Keratinocyte (primary cell): ENCODE measurements around the gene ACD. TPM values are rescaled to one million over a fixed set of nuclear protein-coding genes. Genes with fewer than 3 reads are reported as not detected.

Experiments
- DNase-seq: peaks from one replicate; pipeline ENCODE4 v3.0.0-alpha.2; 2011; ENCODE audit warnings: low read depth, missing footprints, low spot score
- FAIRE-seq: peaks from 2 replicates; lab custom pipeline; 2011; peaks lifted over from hg19 to GRCh38; lab: Jason Lieb, UNC
- H2AFZ ChIP-seq: 2 replicates; pipeline ENCODE4 v1.6.0; 2012; ENCODE audit warnings: low read length, control low read depth, inconsistent platforms; ENCODE audit not compliant: control insufficient read depth
- H3K27ac ChIP-seq: 2 replicates; pipeline ENCODE4 v1.5.1; 2011; ENCODE audit warnings: low read length; ENCODE audit not compliant: control insufficient read depth, insufficient read depth
- H3K27me3 ChIP-seq: 3 replicates; pipeline ENCODE4 v1.6.0; 2011; ENCODE audit warnings: low read length; ENCODE audit not compliant: control insufficient read depth, insufficient read depth; ENCODE audit errors: extremely low read depth
- H3K36me3 ChIP-seq, 2 experiments: 2 replicates in 1 of 2; 3 replicates in 1 of 2; pipeline ENCODE4 v1.5.1; 2011; ENCODE audit warnings: low read length in 2 of 2, mild to moderate bottlenecking in 1 of 2; ENCODE audit not compliant: control insufficient read depth in 2 of 2, insufficient read depth in 2 of 2; ENCODE audit errors: extremely low read depth in 1 of 2
- H3K4me1 ChIP-seq: 3 replicates; pipeline ENCODE4 v1.5.1; 2011; ENCODE audit warnings: low read length; ENCODE audit not compliant: control insufficient read depth, insufficient read depth; ENCODE audit errors: extremely low read depth
- H3K4me2 ChIP-seq: 3 replicates; pipeline ENCODE4 v1.6.0; 2011; ENCODE audit warnings: low read depth, low read length; ENCODE audit not compliant: control insufficient read depth, insufficient read depth; ENCODE audit errors: extremely low read depth
- H3K4me3 ChIP-seq, 3 experiments: fragments of 200-600 bp in 1 of 3; sonication (generic) in 1 of 3; 2 replicates in 2 of 3; 3 replicates in 1 of 3; pipeline ENCODE4 v1.5.1; 2011 to 2016; ENCODE audit warnings: low read length in 3 of 3, mild to moderate bottlenecking in 3 of 3, control low read depth in 2 of 3, inconsistent platforms in 1 of 3, low read depth in 1 of 3, mixed read lengths in 1 of 3, mixed run types in 1 of 3, moderate library complexity in 1 of 3; ENCODE audit not compliant: control insufficient read depth in 2 of 3, insufficient read depth in 2 of 3; ENCODE audit errors: extremely low read depth in 1 of 3
- H3K79me2 ChIP-seq: 2 replicates; pipeline ENCODE4 v1.6.0; 2012; ENCODE audit warnings: low read length; ENCODE audit not compliant: control insufficient read depth, insufficient read depth
- H3K9ac ChIP-seq: 3 replicates; pipeline ENCODE4 v1.6.0; 2011; ENCODE audit warnings: low read length; ENCODE audit not compliant: control insufficient read depth, insufficient read depth; ENCODE audit errors: extremely low read depth
- H3K9me1 ChIP-seq: 3 replicates; pipeline ENCODE4 v1.6.0; 2011; ENCODE audit warnings: low read length; ENCODE audit not compliant: control insufficient read depth, insufficient read depth; ENCODE audit errors: extremely low read depth
- H3K9me3 ChIP-seq: 2 replicates; pipeline ENCODE4 v1.5.1; 2012; ENCODE audit warnings: low read depth, low read length; ENCODE audit not compliant: control insufficient read depth
- H4K20me1 ChIP-seq: 3 replicates; pipeline ENCODE4 v1.6.0; 2011; ENCODE audit warnings: low read length; ENCODE audit not compliant: control insufficient read depth, insufficient read depth; ENCODE audit errors: extremely low read depth
- EZH2 ChIP-seq: IDR thresholded peaks from one replicate; pipeline ENCODE4 v1.6.1; 2012; ENCODE audit warnings: inconsistent platforms, mild to moderate bottlenecking, low read length, moderate library complexity
- dilution Hi-C: fragments of 300-500 bp; cut with MboI; formaldehyde crosslinking; loops from one replicate; pipeline ENCODE4 v1.7.0; 2020; ENCODE audit warnings: low sequenced_read_pairs; ENCODE audit not compliant: extremely low pct_ligation_motif_present
- polyA plus RNA-seq, 5 experiments: library from polyadenylated mRNA; depleted of rRNA in 3 of 5; stranded (reverse) in 3 of 5; stranded (forward) in 1 of 5; unstranded in 1 of 5; fragments of >200 nt; gene quantifications; 1 replicate in 1 of 5; 2 replicates in 3 of 5; 3 replicates in 1 of 5; pipeline versions ENCODE4 v1.2.1 to v1.2.3, GENCODE V29; 2011 to 2012; ENCODE audit warnings: missing spikeins in 2 of 5, low read depth in 1 of 5, low replicate concordance in 1 of 5
- TF ChIP-seq, protein P1 (sequence below), 3 experiments: IDR thresholded peaks in 1 of 3; conservative IDR thresholded peaks in 1 of 3; optimal IDR thresholded peaks in 1 of 3; 2 replicates in 2 of 3; 3 replicates in 1 of 3; pipeline versions ENCODE3 to v1.5.1; 2011; ENCODE audit warnings: low read length in 3 of 3, mild to moderate bottlenecking in 3 of 3, moderate library complexity in 2 of 3, control low read depth in 1 of 3, inconsistent platforms in 1 of 3; ENCODE audit not compliant: insufficient read depth in 2 of 3; ENCODE audit errors: extremely low read depth in 1 of 3

ACD gene
- polyA plus RNA-seq, 1 donor (not counting 4 experiments of a cell fraction or from before 2014, with no cell fraction given) = 12.9 TPM

DNA sequence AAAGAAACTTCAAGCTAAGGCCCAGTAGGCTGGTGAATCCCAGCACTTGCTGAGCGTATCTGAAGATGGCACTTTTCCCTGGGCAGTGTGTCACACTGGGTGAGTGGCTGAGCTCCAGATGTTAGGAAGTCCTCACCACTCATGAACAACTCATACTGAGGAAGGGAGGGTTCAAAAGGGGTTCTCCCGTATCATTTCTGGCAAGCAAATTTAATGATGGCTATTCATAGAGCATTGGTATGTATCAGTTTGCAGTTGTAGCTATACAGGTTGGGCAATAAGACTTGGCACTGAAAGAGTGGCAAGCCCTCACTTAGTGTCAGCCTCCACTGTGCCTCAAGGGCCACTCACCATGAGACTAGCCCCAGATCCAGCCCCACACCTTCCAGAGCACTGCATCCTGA, 48.3 kb upstream of the ACD start:
- FAIRE-seq (no peak), DNase-seq (no peak)
- H3K36me3 ChIP-seq = peaks cover 0 to 4% of the 10 kb centered on the region in 2 experiments
- H3K4me3 ChIP-seq = no peak overlapping the region
- H3K27ac ChIP-seq = no peak overlapping the region
- H3K79me2 ChIP-seq = peaks cover 68% of the 10 kb centered on the region
- H4K20me1 ChIP-seq = peaks cover 3% of the 10 kb centered on the region
- H3K4me2 ChIP-seq = no peak overlapping the region
- peaks cover 5% of the 10 kb centered on the region for H3K9me1 ChIP-seq
- dilution Hi-C loops = no loop called here
- peaks cover 9% of the 10 kb centered on the region for H3K4me1 ChIP-seq
- H2AFZ ChIP-seq = no peak overlapping the region
- H3K9me3 ChIP-seq = no peaks in the 10 kb centered on the region
- no peaks in the 10 kb centered on the region for H3K27me3 ChIP-seq
- no peak overlapping the region for H3K9ac ChIP-seq
- TF ChIP-seq EZH2 = no peak
- TF ChIP-seq, protein P1, sequence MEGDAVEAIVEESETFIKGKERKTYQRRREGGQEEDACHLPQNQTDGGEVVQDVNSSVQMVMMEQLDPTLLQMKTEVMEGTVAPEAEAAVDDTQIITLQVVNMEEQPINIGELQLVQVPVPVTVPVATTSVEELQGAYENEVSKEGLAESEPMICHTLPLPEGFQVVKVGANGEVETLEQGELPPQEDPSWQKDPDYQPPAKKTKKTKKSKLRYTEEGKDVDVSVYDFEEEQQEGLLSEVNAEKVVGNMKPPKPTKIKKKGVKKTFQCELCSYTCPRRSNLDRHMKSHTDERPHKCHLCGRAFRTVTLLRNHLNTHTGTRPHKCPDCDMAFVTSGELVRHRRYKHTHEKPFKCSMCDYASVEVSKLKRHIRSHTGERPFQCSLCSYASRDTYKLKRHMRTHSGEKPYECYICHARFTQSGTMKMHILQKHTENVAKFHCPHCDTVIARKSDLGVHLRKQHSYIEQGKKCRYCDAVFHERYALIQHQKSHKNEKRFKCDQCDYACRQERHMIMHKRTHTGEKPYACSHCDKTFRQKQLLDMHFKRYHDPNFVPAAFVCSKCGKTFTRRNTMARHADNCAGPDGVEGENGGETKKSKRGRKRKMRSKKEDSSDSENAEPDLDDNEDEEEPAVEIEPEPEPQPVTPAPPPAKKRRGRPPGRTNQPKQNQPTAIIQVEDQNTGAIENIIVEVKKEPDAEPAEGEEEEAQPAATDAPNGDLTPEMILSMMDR (optimal IDR thresholded peaks at IDR 0.05 in 1 of 3, IDR thresholded peaks at IDR 0.05 in 1 of 3, conservative IDR thresholded peaks at IDR 0.05 in 1 of 3; ENCODE audit: extremely low read depth in 1 of 3, insufficient read depth in 2 of 3, low read length in 3 of 3) = no peak

DNA sequence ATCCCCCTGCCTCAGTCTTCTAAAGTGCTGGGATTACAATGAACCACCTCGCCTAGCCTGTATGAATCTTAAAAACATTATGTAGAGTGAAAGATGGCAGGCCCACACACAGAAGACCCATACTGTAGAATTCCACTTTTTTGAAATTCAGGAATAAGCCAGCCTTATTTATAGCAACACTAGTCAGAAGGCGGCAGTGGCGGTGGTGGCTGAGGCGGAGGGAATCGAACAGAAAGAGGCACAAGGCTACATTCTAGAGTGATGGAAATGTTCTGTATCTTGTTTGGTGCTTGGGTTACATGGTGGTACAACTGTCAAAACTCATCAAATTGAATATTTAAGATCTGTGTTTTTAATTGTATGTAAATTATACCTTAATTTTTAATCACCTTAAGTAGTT, 47.7 kb upstream of the ACD start:
- H3K9me1 ChIP-seq = peaks cover 5% of the 10 kb centered on the region
- peaks cover 9% of the 10 kb centered on the region for H3K4me1 ChIP-seq
- peaks cover 64% of the 10 kb centered on the region for H3K79me2 ChIP-seq
- no peak overlapping the region for H3K4me3 ChIP-seq
- H3K27ac ChIP-seq = no peak overlapping the region
- no peak overlapping the region for H3K9ac ChIP-seq
- no peaks in the 10 kb centered on the region for H3K27me3 ChIP-seq
- FAIRE-seq (no peak), DNase-seq (no peak)
- H2AFZ ChIP-seq = no peak overlapping the region
- H3K4me2 ChIP-seq = no peak overlapping the region
- H3K9me3 ChIP-seq = no peaks in the 10 kb centered on the region
- peaks cover 0 to 4% of the 10 kb centered on the region in 2 experiments for H3K36me3 ChIP-seq
- peaks cover 3% of the 10 kb centered on the region for H4K20me1 ChIP-seq
- dilution Hi-C loops = no loop called here
- TF ChIP-seq, protein P1 (optimal IDR thresholded peaks at IDR 0.05 in 1 of 3, IDR thresholded peaks at IDR 0.05 in 1 of 3, conservative IDR thresholded peaks at IDR 0.05 in 1 of 3; ENCODE audit: extremely low read depth in 1 of 3, insufficient read depth in 2 of 3, low read length in 3 of 3) = no peak
- TF ChIP-seq EZH2 = no peak
